CD4-positive, alpha-beta T cell treated with Interleukin-2 at 100 ng/mL for 4 hours (primary cell): ENCODE measurements around the gene PSMD1.

Experiments
- DNase-seq: peaks from one replicate; pipeline ENCODE4 v3.0.0-alpha.2; 2020; ENCODE audit warnings: low spot score

PSMD1 gene

DNA sequence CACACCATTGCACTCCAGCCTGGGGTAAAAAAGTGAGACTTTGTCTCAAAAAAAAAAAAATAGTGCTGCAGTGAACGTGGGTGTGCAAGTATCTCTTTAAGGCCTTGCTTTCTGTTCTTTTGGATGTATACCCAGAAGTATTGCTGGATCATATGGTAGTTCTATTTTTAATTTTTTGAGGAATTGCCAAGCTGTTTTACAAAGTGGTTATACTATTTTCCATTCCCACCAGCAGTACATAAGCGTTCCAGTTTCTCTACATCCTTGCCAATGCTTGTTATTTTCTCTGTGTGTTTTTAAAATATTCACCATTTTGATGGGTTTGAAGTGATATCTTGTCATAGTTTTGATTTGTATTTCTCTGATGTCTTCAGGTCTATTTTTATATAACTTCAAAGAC is 154.8 kb downstream of the PSMD1 start:
- DNase-seq: no peak

DNA sequence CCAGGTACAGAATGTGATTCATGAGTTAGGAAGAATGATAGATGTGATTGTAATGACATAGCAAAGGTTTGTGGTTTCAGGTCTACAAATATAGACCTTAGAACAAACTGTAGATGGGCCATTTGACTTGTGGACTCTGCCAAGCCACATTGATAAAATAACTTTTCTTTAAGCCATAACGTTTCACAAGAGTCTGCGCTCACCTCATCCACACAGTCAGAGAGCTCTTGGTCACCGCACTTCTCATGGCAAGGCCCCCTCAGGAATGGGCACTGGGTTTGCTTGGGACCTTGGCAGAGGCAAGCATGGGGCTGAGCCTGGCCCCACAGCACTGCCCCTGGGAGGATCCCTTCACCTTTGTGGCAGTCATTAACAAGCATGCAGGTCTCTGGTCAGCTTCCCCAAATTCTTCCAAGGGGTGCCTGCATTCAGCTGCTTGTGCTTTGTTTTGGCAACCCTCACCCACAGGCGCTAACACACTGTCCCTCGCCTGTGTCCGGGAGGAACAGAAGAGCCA is 155.7 kb downstream of the PSMD1 start:
- DNase-seq: no peak

- DNase-seq: no peak
Observed at GRCh38 chr2:231213931-231214642, 157.4 kb downstream of the PSMD1 start.

DNA sequence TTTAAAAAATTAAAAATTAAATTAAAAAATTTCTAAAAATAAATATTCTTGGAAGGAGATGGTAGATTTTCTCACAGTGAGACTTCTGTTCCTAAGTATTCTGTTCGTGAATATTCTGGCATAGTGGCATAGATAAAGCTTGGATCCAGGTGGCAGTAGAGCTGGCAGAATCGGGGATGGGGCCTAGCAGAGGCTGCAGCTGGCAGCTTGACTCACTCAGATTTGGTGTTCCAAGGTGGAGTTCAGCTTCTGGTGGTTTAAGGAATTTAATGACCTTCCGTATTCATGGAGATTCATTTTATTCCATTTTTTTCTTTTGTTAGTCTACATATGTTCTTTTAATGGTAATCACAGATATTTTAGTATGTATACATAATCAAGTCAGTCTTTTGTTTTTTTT is 161.7 kb downstream of the PSMD1 start:
- no peak for DNase-seq

DNA sequence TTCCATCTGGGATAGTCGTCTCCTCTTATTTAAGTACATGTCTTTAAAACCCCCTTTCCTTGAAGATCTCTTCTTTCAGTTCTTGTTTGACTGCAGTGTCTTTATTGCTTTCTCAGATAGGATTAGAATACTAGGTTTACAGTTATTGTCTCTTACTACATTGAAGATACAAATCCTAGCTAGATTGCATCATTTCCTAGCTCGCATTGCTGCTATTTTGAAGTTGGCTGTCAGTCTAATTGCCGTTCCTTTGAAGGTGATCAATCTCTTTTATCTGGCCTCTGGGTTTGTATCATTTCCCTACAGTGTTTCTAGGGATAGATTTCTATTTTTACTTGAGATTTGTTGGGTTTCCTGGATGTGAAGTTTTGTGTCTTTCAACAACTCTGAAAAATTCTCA is 162.6 kb downstream of the PSMD1 start:
- DNase-seq: no peak

DNA sequence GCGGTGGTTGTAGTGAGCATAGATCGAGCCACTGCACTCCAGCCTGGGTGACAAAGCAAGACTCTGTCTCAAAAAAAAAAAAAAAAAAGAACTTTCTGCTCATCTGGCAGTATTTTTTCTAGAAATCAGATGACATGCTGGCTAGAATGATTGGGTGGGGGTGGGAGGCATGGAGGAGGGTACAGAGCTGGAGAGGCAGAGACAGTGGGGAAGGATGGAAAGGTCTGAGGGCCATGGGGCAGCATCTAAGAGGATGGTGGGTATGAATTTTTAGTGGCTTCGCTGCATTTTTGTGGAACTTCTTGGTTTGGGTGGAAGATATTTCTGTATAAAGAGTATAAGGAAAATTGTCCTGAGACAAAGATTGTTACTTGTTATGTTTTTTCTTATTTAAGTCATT is 165.1 kb downstream of the PSMD1 start:
- DNase-seq: no peak
